IMR-90 (cell line): ENCODE measurements around the gene SNX21. TPM values are rescaled to one million over a fixed set of nuclear protein-coding genes. Genes with fewer than 3 reads are reported as not detected.
A peak's percentile ranks its signal among the peaks of the same experiment; 100 is the strongest.

Experiments used
- ATAC-seq: fragments of 200-7000 bp; cut with Tn5 transposase; 2 replicates; pipeline ENCODE4 v1.9.1; 2020; ENCODE audit warnings: low read depth, mild to moderate bottlenecking, moderate library complexity
- BruUV-seq: library from RNA; stranded (reverse); fragments of 400-500 nt; replicated peaks from 2 replicates; lab custom pipeline; 2021; lab: Mats Ljungman, UMichigan
- CTCF ChIA-PET: fragments of 300-600 bp; formaldehyde crosslinking; extraction: SDS; loops from one replicate; lab custom pipeline; 2021; ENCODE audit warnings: antibody characterized with exemption; lab: Yijun Ruan, JAX
- POLR2A ChIA-PET: fragments of 300-600 bp; sonication (Branson Sonifier 250); formaldehyde crosslinking; loops from one replicate; lab custom pipeline; 2022; ENCODE audit warnings: antibody characterized with exemption; ENCODE audit not compliant: unreplicated experiment; lab: Charles Lee
- DNase-seq: peaks from one replicate; pipeline ENCODE4 v3.0.0; 2013
- H2AFZ ChIP-seq: replicated peaks from 2 replicates; pipeline ENCODE3; 2013; ENCODE audit warnings: low read length, mild to moderate bottlenecking; ENCODE audit not compliant: poor library complexity
- H2AK5ac ChIP-seq: 2 replicates; pipeline ENCODE4 v1.6.1; 2013; ENCODE audit warnings: low read depth, low read length, inconsistent platforms
- H2AK9ac ChIP-seq: replicated peaks from 2 replicates; pipeline ENCODE3; 2013; ENCODE audit warnings: mild to moderate bottlenecking, low read depth, low read length, moderate library complexity; ENCODE audit not compliant: poor library complexity
- H2BK120ac ChIP-seq: 2 replicates; pipeline ENCODE4 v1.6.1; 2013; ENCODE audit warnings: low read depth, low read length, inconsistent platforms
- H2BK15ac ChIP-seq: 3 replicates; pipeline ENCODE4 v1.6.1; 2013; ENCODE audit warnings: low read depth, low read length, inconsistent platforms
- H2BK20ac ChIP-seq: 2 replicates; pipeline ENCODE4 v1.6.1; 2013; ENCODE audit warnings: low read depth, mild to moderate bottlenecking, inconsistent platforms, low read length, moderate library complexity
- H2BK5ac ChIP-seq: 2 replicates; pipeline ENCODE4 v1.6.1; 2013; ENCODE audit warnings: mild to moderate bottlenecking, low read depth, low read length, inconsistent platforms; ENCODE audit not compliant: poor library complexity, severe bottlenecking
- H3K14ac ChIP-seq: replicated peaks from 2 replicates; pipeline ENCODE4 v1.6.1; 2013; ENCODE audit warnings: low read depth, low read length, inconsistent platforms
- H3K18ac ChIP-seq: 2 replicates; pipeline ENCODE4 v1.6.1; 2013; ENCODE audit warnings: low read depth, low read length, control low read depth
- H3K23ac ChIP-seq: 2 replicates; pipeline ENCODE4 v1.6.1; 2013; ENCODE audit warnings: low read depth, low read length, inconsistent platforms
- H3K27ac ChIP-seq: 2 replicates; pipeline ENCODE4 v1.5.1; 2013; ENCODE audit warnings: mild to moderate bottlenecking, control low read depth, low read length; ENCODE audit not compliant: insufficient read depth
- H3K27me3 ChIP-seq: 2 replicates; pipeline ENCODE4 v1.6.1; 2013; ENCODE audit warnings: low read length; ENCODE audit not compliant: control insufficient read depth, insufficient read depth
- H3K36me3 ChIP-seq: 2 replicates; pipeline ENCODE4 v1.6.1; 2013; ENCODE audit warnings: low read length, mixed read lengths; ENCODE audit not compliant: control insufficient read depth, insufficient read depth
- H3K4ac ChIP-seq: 2 replicates; pipeline ENCODE4 v1.6.1; 2013; ENCODE audit warnings: low read depth, low read length, inconsistent platforms
- H3K4me1 ChIP-seq: 2 replicates; pipeline ENCODE4 v1.6.1; 2013; ENCODE audit warnings: low read length, mixed read lengths; ENCODE audit not compliant: control insufficient read depth, insufficient read depth
- H3K4me2 ChIP-seq: 2 replicates; pipeline ENCODE4 v1.6.1; 2013; ENCODE audit warnings: low read depth, mild to moderate bottlenecking, control low read depth, low read length, moderate library complexity
- H3K4me3 ChIP-seq: 2 replicates; pipeline ENCODE4 v1.5.1; 2013; ENCODE audit warnings: low read depth, mild to moderate bottlenecking, control low read depth, low read length, moderate library complexity; ENCODE audit not compliant: insufficient read depth
- H3K56ac ChIP-seq: 2 replicates; pipeline ENCODE4 v1.6.1; 2013; ENCODE audit warnings: low read length, inconsistent platforms; ENCODE audit not compliant: insufficient read depth; ENCODE audit errors: extremely low read depth
- H3K79me1 ChIP-seq, 2 experiments: 2 replicates each; pipeline ENCODE4 v1.6.1; 2013; ENCODE audit warnings: low read length in 2 of 2, inconsistent platforms in 1 of 2, low read depth in 1 of 2
- H3K9ac ChIP-seq: 2 replicates; pipeline ENCODE4 v1.6.1; 2013; ENCODE audit warnings: low read depth, low read length, control low read depth
- H3K9me1 ChIP-seq: 2 replicates; pipeline ENCODE4 v1.6.1; 2013; ENCODE audit warnings: low read length, inconsistent platforms; ENCODE audit not compliant: insufficient read depth
- H3K9me3 ChIP-seq: 2 replicates; pipeline ENCODE4 v1.6.1; 2013; ENCODE audit warnings: low read length; ENCODE audit not compliant: control insufficient read depth, insufficient read depth
- H4K20me1 ChIP-seq: 2 replicates; pipeline ENCODE4 v1.6.1; 2013; ENCODE audit warnings: low read length, inconsistent platforms; ENCODE audit not compliant: insufficient read depth
- H4K5ac ChIP-seq: 2 replicates; pipeline ENCODE4 v1.6.1; 2013; ENCODE audit warnings: mild to moderate bottlenecking, low read depth, low read length, control low read depth
- H4K8ac ChIP-seq, 2 experiments: 2 replicates each; pipeline ENCODE4 v1.6.1; 2013; ENCODE audit warnings: low read depth in 2 of 2, low read length in 2 of 2, control low read depth in 1 of 2, inconsistent platforms in 1 of 2
- H4K91ac ChIP-seq: 2 replicates; pipeline ENCODE4 v1.6.1; 2013; ENCODE audit warnings: low read depth, low read length, inconsistent platforms; ENCODE audit not compliant: insufficient read depth
- BHLHE40 ChIP-seq: fragments of 150-350 bp; IDR thresholded peaks from 2 replicates; pipeline ENCODE4 v1.6.1; 2016; ENCODE audit warnings: mild to moderate bottlenecking, low read depth, low read length
- CEBPB ChIP-seq: IDR thresholded peaks from 2 replicates; pipeline ENCODE4 v1.6.1; 2012; ENCODE audit warnings: low read depth, low read length, improper control_type of control experiment
- CHD1 ChIP-seq: IDR thresholded peaks from 2 replicates; pipeline ENCODE4 v1.6.1; 2012; ENCODE audit warnings: low read depth, low read length, improper control_type of control experiment
- FOS ChIP-seq: fragments of 150-350 bp; IDR thresholded peaks from 2 replicates; pipeline ENCODE4 v1.6.1; 2016; ENCODE audit warnings: low read depth, low read length
- MAFK ChIP-seq: IDR thresholded peaks from 2 replicates; pipeline ENCODE4 v1.6.1; 2012; ENCODE audit warnings: low read depth, low read length, improper control_type of control experiment
- MAZ ChIP-seq: IDR thresholded peaks from 2 replicates; pipeline ENCODE4 v1.6.1; 2012; ENCODE audit warnings: low read depth, mild to moderate bottlenecking, low read length, improper control_type of control experiment, moderate library complexity, borderline replicate concordance
- MXI1 ChIP-seq: IDR thresholded peaks from 2 replicates; pipeline ENCODE4 v1.6.1; 2012; ENCODE audit warnings: low read depth, mild to moderate bottlenecking, low read length, moderate library complexity, borderline replicate concordance
- NFE2L2 ChIP-seq: fragments of 150-350 bp; IDR thresholded peaks from 2 replicates; pipeline ENCODE4 v1.6.1; 2016; ENCODE audit warnings: low read depth, mild to moderate bottlenecking, low read length
- POLR2A ChIP-seq: IDR thresholded peaks from 2 replicates; pipeline ENCODE4 v1.6.1; 2012; ENCODE audit warnings: mild to moderate bottlenecking, low read depth, low read length
- RAD21 ChIP-seq: IDR thresholded peaks from 2 replicates; pipeline ENCODE4 v1.6.1; 2012; ENCODE audit warnings: low read length, improper control_type of control experiment
- RCOR1 ChIP-seq: IDR thresholded peaks from 2 replicates; pipeline ENCODE4 v1.6.1; 2012; ENCODE audit warnings: mild to moderate bottlenecking, low read length, improper control_type of control experiment; ENCODE audit not compliant: insufficient replicate concordance
- RFX5 ChIP-seq: IDR thresholded peaks from 2 replicates; pipeline ENCODE4 v1.8.0; 2012; ENCODE audit warnings: low read depth, mild to moderate bottlenecking, low read length, moderate library complexity
- SMC3 ChIP-seq: fragments of 150-350 bp; IDR thresholded peaks from 2 replicates; pipeline ENCODE4 v1.6.1; 2016; ENCODE audit warnings: low read depth, mild to moderate bottlenecking, antibody characterized with exemption, low read length, moderate library complexity
- USF2 ChIP-seq: fragments of 150-350 bp; IDR thresholded peaks from 2 replicates; pipeline ENCODE4 v1.6.1; 2017; ENCODE audit warnings: mild to moderate bottlenecking, antibody characterized with exemption, low read length, low read depth
- WGBS, 2 experiments: methylation state at CpG; one replicate each; pipeline versions ENCODE4 v1.1.5 to v1.1.7; 2013; ENCODE audit warnings: missing lambda C conversion rate in 2 of 2; ENCODE audit not compliant: insufficient read length in 1 of 2; ENCODE audit errors: extremely low coverage in 2 of 2; 5-methylcytosine and 5-hydroxymethylcytosine counted together
- dilution Hi-C: fragments of 300-500 bp; cut with HindIII; formaldehyde crosslinking; loops from one replicate; pipeline ENCODE4 v1.14.3; 2018; ENCODE audit warnings: low sequenced_read_pairs; ENCODE audit not compliant: unreplicated experiment
- in situ Hi-C: fragments of 300-500 bp; cut with MboI; formaldehyde crosslinking; loops from 3 replicates; pipeline ENCODE4 v1.14.3; 2019; ENCODE audit warnings: low sequenced_read_pairs, inconsistent platforms, mixed read lengths
- intact Hi-C: fragments of 100-400 bp; cut with micrococcal nuclease; formaldehyde crosslinking; loops from 2 replicates; pipeline ENCODE4 v1.10.0; 2022
- polyA plus RNA-seq, 3 experiments: library from polyadenylated mRNA; depleted of rRNA; stranded (reverse); fragments of >200 nt; gene quantifications; 2 replicates each; pipeline ENCODE4 v1.2.3, GENCODE V29; 2012; ENCODE audit warnings: low replicate concordance in 1 of 3
- total RNA-seq: library from RNA; depleted of rRNA; stranded (reverse); fragments of >200 nt; gene quantifications from 2 replicates; pipeline ENCODE4 v1.2.3, GENCODE V29; 2012
- TF ChIP-seq, protein P1 (sequence below): fragments of 150-350 bp; IDR thresholded peaks from 2 replicates; pipeline ENCODE4 v1.6.1; 2016; ENCODE audit warnings: low read depth, mild to moderate bottlenecking, low read length, moderate library complexity, borderline replicate concordance
- TF ChIP-seq, protein P2 (sequence below): conservative IDR thresholded peaks from 2 replicates; pipeline ENCODE4 v1.5.1; 2012; ENCODE audit warnings: mild to moderate bottlenecking, low read depth, low read length, improper control_type of control experiment

SNX21 gene
- total and polyA plus RNA-seq, 2 of the 4 experiments (the other 2 are of a cell fraction), result 11.1 to 17.9 TPM

- no peaks in the 10 kb centered on the region for H3K27me3 ChIP-seq
- peaks cover 4% of the 10 kb centered on the region; the same call in 1 of the 2 replicates for H3K4me1 ChIP-seq
- H2BK15ac ChIP-seq, result no peak overlapping the region
- H4K5ac ChIP-seq, result no peak overlapping the region
- POLR2A ChIA-PET, result no interaction called here
- dilution Hi-C loops, result no loop called here
- H3K27ac ChIP-seq, result no peak overlapping the region
- no peak overlapping the region for H3K23ac ChIP-seq
- H2AK9ac ChIP-seq, result no peak overlapping the region
- TF ChIP-seq MXI1 (no peak), USF2 (no peak), SMC3 (no peak), FOS (no peak), CEBPB (no peak), NFE2L2 (no peak), POLR2A (no peak), MAZ (no peak), CHD1 (no peak), RAD21 (no peak), RFX5 (no peak), MAFK (no peak), BHLHE40 (no peak), RCOR1 (no peak)
- TF ChIP-seq, protein P1, sequence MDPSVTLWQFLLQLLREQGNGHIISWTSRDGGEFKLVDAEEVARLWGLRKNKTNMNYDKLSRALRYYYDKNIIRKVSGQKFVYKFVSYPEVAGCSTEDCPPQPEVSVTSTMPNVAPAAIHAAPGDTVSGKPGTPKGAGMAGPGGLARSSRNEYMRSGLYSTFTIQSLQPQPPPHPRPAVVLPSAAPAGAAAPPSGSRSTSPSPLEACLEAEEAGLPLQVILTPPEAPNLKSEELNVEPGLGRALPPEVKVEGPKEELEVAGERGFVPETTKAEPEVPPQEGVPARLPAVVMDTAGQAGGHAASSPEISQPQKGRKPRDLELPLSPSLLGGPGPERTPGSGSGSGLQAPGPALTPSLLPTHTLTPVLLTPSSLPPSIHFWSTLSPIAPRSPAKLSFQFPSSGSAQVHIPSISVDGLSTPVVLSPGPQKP, result no peak
- TF ChIP-seq, protein P2, sequence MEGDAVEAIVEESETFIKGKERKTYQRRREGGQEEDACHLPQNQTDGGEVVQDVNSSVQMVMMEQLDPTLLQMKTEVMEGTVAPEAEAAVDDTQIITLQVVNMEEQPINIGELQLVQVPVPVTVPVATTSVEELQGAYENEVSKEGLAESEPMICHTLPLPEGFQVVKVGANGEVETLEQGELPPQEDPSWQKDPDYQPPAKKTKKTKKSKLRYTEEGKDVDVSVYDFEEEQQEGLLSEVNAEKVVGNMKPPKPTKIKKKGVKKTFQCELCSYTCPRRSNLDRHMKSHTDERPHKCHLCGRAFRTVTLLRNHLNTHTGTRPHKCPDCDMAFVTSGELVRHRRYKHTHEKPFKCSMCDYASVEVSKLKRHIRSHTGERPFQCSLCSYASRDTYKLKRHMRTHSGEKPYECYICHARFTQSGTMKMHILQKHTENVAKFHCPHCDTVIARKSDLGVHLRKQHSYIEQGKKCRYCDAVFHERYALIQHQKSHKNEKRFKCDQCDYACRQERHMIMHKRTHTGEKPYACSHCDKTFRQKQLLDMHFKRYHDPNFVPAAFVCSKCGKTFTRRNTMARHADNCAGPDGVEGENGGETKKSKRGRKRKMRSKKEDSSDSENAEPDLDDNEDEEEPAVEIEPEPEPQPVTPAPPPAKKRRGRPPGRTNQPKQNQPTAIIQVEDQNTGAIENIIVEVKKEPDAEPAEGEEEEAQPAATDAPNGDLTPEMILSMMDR, result no peak
- no peak overlapping the region for H4K91ac ChIP-seq
- H3K14ac ChIP-seq, result no peak overlapping the region
- no peak overlapping the region for H3K18ac ChIP-seq
- no peak overlapping the region for H3K4me2 ChIP-seq
- H2AFZ ChIP-seq, result no peak overlapping the region
- no peak overlapping the region for H4K8ac ChIP-seq
- WGBS, 2 experiments, result no CpG with 5 or more reads among the region's 7 CpGs
- DNase-seq, result peak; percentile 50
- H2BK20ac ChIP-seq, result no peak overlapping the region
- peaks cover 7% of the 10 kb centered on the region for H3K9me1 ChIP-seq
- no peak overlapping the region for H2BK120ac ChIP-seq
- H3K9ac ChIP-seq, result no peak overlapping the region
- no peaks in the 10 kb centered on the region for H3K9me3 ChIP-seq
- no peaks in the 10 kb centered on the region for H4K20me1 ChIP-seq
- H3K56ac ChIP-seq, result no peak overlapping the region
- no TSS peak for BruUV-seq
- CTCF ChIA-PET, result no interaction called here
- H3K4ac ChIP-seq, result no peak overlapping the region; the same call in 1 of the 2 replicates
- peaks cover 25 to 47% of the 10 kb centered on the region in 2 experiments for H3K79me1 ChIP-seq
- H3K4me3 ChIP-seq, result no peak overlapping the region
- no peaks in the 10 kb centered on the region for H3K36me3 ChIP-seq
- H2BK5ac ChIP-seq, result no peak overlapping the region
- in situ Hi-C loops, result no loop called here
- intact Hi-C loops, result no loop called here
- ATAC-seq, result no peak
- H2AK5ac ChIP-seq, result peak overlapping the region; percentile 29; the same call in 1 of the 2 replicates
These were observed 27.1 kb downstream of the SNX21 start for GRCh38 chr20:45860560-45861220.
